IMR-90 (cell line): Measurements from ENCODE around the gene TMEM92. TPM values are rescaled to one million over a fixed set of nuclear protein-coding genes. Genes with fewer than 3 reads are reported as not detected.

Experiments
- ATAC-seq: fragments of 200-7000 bp; cut with Tn5 transposase; 2 replicates; pipeline ENCODE4 v1.9.1; 2020; ENCODE audit warnings: low read depth, mild to moderate bottlenecking, moderate library complexity
- BruUV-seq: library from RNA; stranded (reverse); fragments of 400-500 nt; replicated peaks from 2 replicates; lab custom pipeline; 2021; lab: Mats Ljungman, UMichigan
- CTCF ChIA-PET: fragments of 300-600 bp; formaldehyde crosslinking; extraction: SDS; loops from one replicate; lab custom pipeline; 2021; ENCODE audit warnings: antibody characterized with exemption; lab: Yijun Ruan, JAX
- POLR2A ChIA-PET: fragments of 300-600 bp; sonication (Branson Sonifier 250); formaldehyde crosslinking; loops from one replicate; lab custom pipeline; 2022; ENCODE audit warnings: antibody characterized with exemption; ENCODE audit not compliant: unreplicated experiment; lab: Charles Lee
- DNase-seq: peaks from one replicate; pipeline ENCODE4 v3.0.0; 2013
- H2AFZ ChIP-seq: replicated peaks from 2 replicates; pipeline ENCODE3; 2013; ENCODE audit warnings: low read length, mild to moderate bottlenecking; ENCODE audit not compliant: poor library complexity
- H2AK5ac ChIP-seq: 2 replicates; pipeline ENCODE4 v1.6.1; 2013; ENCODE audit warnings: low read depth, low read length, inconsistent platforms
- H2AK9ac ChIP-seq: replicated peaks from 2 replicates; pipeline ENCODE3; 2013; ENCODE audit warnings: mild to moderate bottlenecking, low read depth, low read length, moderate library complexity; ENCODE audit not compliant: poor library complexity
- H2BK120ac ChIP-seq: 2 replicates; pipeline ENCODE4 v1.6.1; 2013; ENCODE audit warnings: low read depth, low read length, inconsistent platforms
- H2BK15ac ChIP-seq: 3 replicates; pipeline ENCODE4 v1.6.1; 2013; ENCODE audit warnings: low read depth, low read length, inconsistent platforms
- H2BK20ac ChIP-seq: 2 replicates; pipeline ENCODE4 v1.6.1; 2013; ENCODE audit warnings: low read depth, mild to moderate bottlenecking, inconsistent platforms, low read length, moderate library complexity
- H2BK5ac ChIP-seq: 2 replicates; pipeline ENCODE4 v1.6.1; 2013; ENCODE audit warnings: mild to moderate bottlenecking, low read depth, low read length, inconsistent platforms; ENCODE audit not compliant: poor library complexity, severe bottlenecking
- H3K14ac ChIP-seq: replicated peaks from 2 replicates; pipeline ENCODE4 v1.6.1; 2013; ENCODE audit warnings: low read depth, low read length, inconsistent platforms
- H3K18ac ChIP-seq: 2 replicates; pipeline ENCODE4 v1.6.1; 2013; ENCODE audit warnings: low read depth, low read length, control low read depth
- H3K23ac ChIP-seq: 2 replicates; pipeline ENCODE4 v1.6.1; 2013; ENCODE audit warnings: low read depth, low read length, inconsistent platforms
- H3K27ac ChIP-seq: 2 replicates; pipeline ENCODE4 v1.5.1; 2013; ENCODE audit warnings: mild to moderate bottlenecking, control low read depth, low read length; ENCODE audit not compliant: insufficient read depth
- H3K27me3 ChIP-seq: 2 replicates; pipeline ENCODE4 v1.6.1; 2013; ENCODE audit warnings: low read length; ENCODE audit not compliant: control insufficient read depth, insufficient read depth
- H3K36me3 ChIP-seq: 2 replicates; pipeline ENCODE4 v1.6.1; 2013; ENCODE audit warnings: low read length, mixed read lengths; ENCODE audit not compliant: control insufficient read depth, insufficient read depth
- H3K4ac ChIP-seq: 2 replicates; pipeline ENCODE4 v1.6.1; 2013; ENCODE audit warnings: low read depth, low read length, inconsistent platforms
- H3K4me1 ChIP-seq: 2 replicates; pipeline ENCODE4 v1.6.1; 2013; ENCODE audit warnings: low read length, mixed read lengths; ENCODE audit not compliant: control insufficient read depth, insufficient read depth
- H3K4me2 ChIP-seq: 2 replicates; pipeline ENCODE4 v1.6.1; 2013; ENCODE audit warnings: low read depth, mild to moderate bottlenecking, control low read depth, low read length, moderate library complexity
- H3K4me3 ChIP-seq: 2 replicates; pipeline ENCODE4 v1.5.1; 2013; ENCODE audit warnings: low read depth, mild to moderate bottlenecking, control low read depth, low read length, moderate library complexity; ENCODE audit not compliant: insufficient read depth
- H3K56ac ChIP-seq: 2 replicates; pipeline ENCODE4 v1.6.1; 2013; ENCODE audit warnings: low read length, inconsistent platforms; ENCODE audit not compliant: insufficient read depth; ENCODE audit errors: extremely low read depth
- H3K79me1 ChIP-seq, 2 experiments: 2 replicates each; pipeline ENCODE4 v1.6.1; 2013; ENCODE audit warnings: low read length in 2 of 2, inconsistent platforms in 1 of 2, low read depth in 1 of 2
- H3K9ac ChIP-seq: 2 replicates; pipeline ENCODE4 v1.6.1; 2013; ENCODE audit warnings: low read depth, low read length, control low read depth
- H3K9me1 ChIP-seq: 2 replicates; pipeline ENCODE4 v1.6.1; 2013; ENCODE audit warnings: low read length, inconsistent platforms; ENCODE audit not compliant: insufficient read depth
- H3K9me3 ChIP-seq: 2 replicates; pipeline ENCODE4 v1.6.1; 2013; ENCODE audit warnings: low read length; ENCODE audit not compliant: control insufficient read depth, insufficient read depth
- H4K20me1 ChIP-seq: 2 replicates; pipeline ENCODE4 v1.6.1; 2013; ENCODE audit warnings: low read length, inconsistent platforms; ENCODE audit not compliant: insufficient read depth
- H4K5ac ChIP-seq: 2 replicates; pipeline ENCODE4 v1.6.1; 2013; ENCODE audit warnings: mild to moderate bottlenecking, low read depth, low read length, control low read depth
- H4K8ac ChIP-seq, 2 experiments: 2 replicates each; pipeline ENCODE4 v1.6.1; 2013; ENCODE audit warnings: low read depth in 2 of 2, low read length in 2 of 2, control low read depth in 1 of 2, inconsistent platforms in 1 of 2
- H4K91ac ChIP-seq: 2 replicates; pipeline ENCODE4 v1.6.1; 2013; ENCODE audit warnings: low read depth, low read length, inconsistent platforms; ENCODE audit not compliant: insufficient read depth
- BHLHE40 ChIP-seq: fragments of 150-350 bp; IDR thresholded peaks from 2 replicates; pipeline ENCODE4 v1.6.1; 2016; ENCODE audit warnings: mild to moderate bottlenecking, low read depth, low read length
- CEBPB ChIP-seq: IDR thresholded peaks from 2 replicates; pipeline ENCODE4 v1.6.1; 2012; ENCODE audit warnings: low read depth, low read length, improper control_type of control experiment
- CHD1 ChIP-seq: IDR thresholded peaks from 2 replicates; pipeline ENCODE4 v1.6.1; 2012; ENCODE audit warnings: low read depth, low read length, improper control_type of control experiment
- CTCF ChIP-seq: conservative IDR thresholded peaks from 2 replicates; pipeline ENCODE4 v1.5.1; 2012; ENCODE audit warnings: mild to moderate bottlenecking, low read depth, low read length, improper control_type of control experiment
- FOS ChIP-seq: fragments of 150-350 bp; IDR thresholded peaks from 2 replicates; pipeline ENCODE4 v1.6.1; 2016; ENCODE audit warnings: low read depth, low read length
- MAZ ChIP-seq: IDR thresholded peaks from 2 replicates; pipeline ENCODE4 v1.6.1; 2012; ENCODE audit warnings: low read depth, mild to moderate bottlenecking, low read length, improper control_type of control experiment, moderate library complexity, borderline replicate concordance
- MXI1 ChIP-seq: IDR thresholded peaks from 2 replicates; pipeline ENCODE4 v1.6.1; 2012; ENCODE audit warnings: low read depth, mild to moderate bottlenecking, low read length, moderate library complexity, borderline replicate concordance
- NFE2L2 ChIP-seq: fragments of 150-350 bp; IDR thresholded peaks from 2 replicates; pipeline ENCODE4 v1.6.1; 2016; ENCODE audit warnings: low read depth, mild to moderate bottlenecking, low read length
- POLR2A ChIP-seq: IDR thresholded peaks from 2 replicates; pipeline ENCODE4 v1.6.1; 2012; ENCODE audit warnings: mild to moderate bottlenecking, low read depth, low read length
- RAD21 ChIP-seq: IDR thresholded peaks from 2 replicates; pipeline ENCODE4 v1.6.1; 2012; ENCODE audit warnings: low read length, improper control_type of control experiment
- RCOR1 ChIP-seq: IDR thresholded peaks from 2 replicates; pipeline ENCODE4 v1.6.1; 2012; ENCODE audit warnings: mild to moderate bottlenecking, low read length, improper control_type of control experiment; ENCODE audit not compliant: insufficient replicate concordance
- RFX5 ChIP-seq: IDR thresholded peaks from 2 replicates; pipeline ENCODE4 v1.8.0; 2012; ENCODE audit warnings: low read depth, mild to moderate bottlenecking, low read length, moderate library complexity
- SMC3 ChIP-seq: fragments of 150-350 bp; IDR thresholded peaks from 2 replicates; pipeline ENCODE4 v1.6.1; 2016; ENCODE audit warnings: low read depth, mild to moderate bottlenecking, antibody characterized with exemption, low read length, moderate library complexity
- WGBS, 2 experiments: methylation state at CpG; one replicate each; pipeline versions ENCODE4 v1.1.5 to v1.1.7; 2013; ENCODE audit warnings: missing lambda C conversion rate in 2 of 2; ENCODE audit not compliant: insufficient read length in 1 of 2; ENCODE audit errors: extremely low coverage in 2 of 2; 5-methylcytosine and 5-hydroxymethylcytosine counted together
- dilution Hi-C: fragments of 300-500 bp; cut with HindIII; formaldehyde crosslinking; loops from one replicate; pipeline ENCODE4 v1.14.3; 2018; ENCODE audit warnings: low sequenced_read_pairs; ENCODE audit not compliant: unreplicated experiment
- in situ Hi-C: fragments of 300-500 bp; cut with MboI; formaldehyde crosslinking; loops from 3 replicates; pipeline ENCODE4 v1.14.3; 2019; ENCODE audit warnings: low sequenced_read_pairs, inconsistent platforms, mixed read lengths
- intact Hi-C: fragments of 100-400 bp; cut with micrococcal nuclease; formaldehyde crosslinking; loops from 2 replicates; pipeline ENCODE4 v1.10.0; 2022
- polyA plus RNA-seq, 3 experiments: library from polyadenylated mRNA; depleted of rRNA; stranded (reverse); fragments of >200 nt; gene quantifications; 2 replicates each; pipeline ENCODE4 v1.2.3, GENCODE V29; 2012; ENCODE audit warnings: low replicate concordance in 1 of 3
- total RNA-seq: library from RNA; depleted of rRNA; stranded (reverse); fragments of >200 nt; gene quantifications from 2 replicates; pipeline ENCODE4 v1.2.3, GENCODE V29; 2012
- TF ChIP-seq, protein P1 (sequence below): fragments of 150-350 bp; IDR thresholded peaks from 2 replicates; pipeline ENCODE4 v1.6.1; 2017; ENCODE audit warnings: mild to moderate bottlenecking, antibody characterized with exemption, low read length, low read depth

The TMEM92 gene
- total and polyA plus RNA-seq, 2 of the 4 experiments (the other 2 are of a cell fraction), result 0.18 to 1.7 TPM

- intact Hi-C loops (loop anchor here (1.0 kb wide), 1 partner anchor 70 kb away; no protein-coding TSS in a partner anchor), dilution Hi-C loops (no loop called here), in situ Hi-C loops (loop anchor here (5.0 kb wide), 1 partner anchor 73 kb away; no protein-coding TSS in a partner anchor)
- peak overlapping the region; percentile 91 for H2BK5ac ChIP-seq
- H3K79me1 ChIP-seq, result peaks cover 21 to 76% of the 10 kb centered on the region in 2 experiments
- ATAC-seq (peak; percentile 57), DNase-seq (peak; percentile 81)
- ChIA-PET POLR2A (interaction anchor here (0.7 to 6.5 kb wide), 4 partner anchors 67 to 80 kb away, joined by 3 to 149 read pairs (median 14); partner anchors contain the start of gene COL1A1), CTCF (interaction anchor here (0.6 to 1.7 kb wide), 8 partner anchors 23 to 223 kb away, joined by 3 to 13 read pairs (median 3); no protein-coding TSS in a partner anchor)
- H3K4me2 ChIP-seq, result peak overlapping the region; percentile 65
- peak overlapping the region; percentile 88 for H3K27ac ChIP-seq
- H3K4ac ChIP-seq, result peak overlapping the region; percentile 98
- H4K8ac ChIP-seq, result peak overlapping the region; percentile 1 to 84
- peak overlapping the region; percentile 97 for H4K91ac ChIP-seq
- H3K18ac ChIP-seq, result peak overlapping the region; percentile 55
- no peaks in the 10 kb centered on the region for H3K36me3 ChIP-seq
- H4K20me1 ChIP-seq, result no peaks in the 10 kb centered on the region
- H3K23ac ChIP-seq, result peak overlapping the region; percentile 73
- no peaks in the 10 kb centered on the region for H3K27me3 ChIP-seq
- peak overlapping the region; percentile 100; the same call in 2 of the 3 replicates for H2BK15ac ChIP-seq
- H3K9me3 ChIP-seq, result no peaks in the 10 kb centered on the region
- H3K9me1 ChIP-seq, result peaks cover 42% of the 10 kb centered on the region
- peak overlapping the region; percentile 48 for H4K5ac ChIP-seq
- 26% methylated on average over 7 of the region's 21 CpGs; no CpG with 5 or more reads in 1 of the 2 experiments for WGBS, 2 experiments
- peak overlapping the region; percentile 64 for H3K9ac ChIP-seq
- H2AK9ac ChIP-seq, result peak overlapping the region; percentile 99
- H3K4me3 ChIP-seq, result peak overlapping the region; percentile 2; the same call in 1 of the 2 replicates
- peak overlapping the region; percentile 98 for H2AK5ac ChIP-seq
- no TSS peak for BruUV-seq
- peak overlapping the region; percentile 69 for H3K56ac ChIP-seq
- peak overlapping the region; percentile 89 for H2BK20ac ChIP-seq
- H3K4me1 ChIP-seq, result peaks cover 61% of the 10 kb centered on the region
- H2AFZ ChIP-seq, result peak overlapping the region; percentile 82
- peak overlapping the region; percentile 85 for H3K14ac ChIP-seq
- H2BK120ac ChIP-seq, result peak overlapping the region; percentile 99
- TF ChIP-seq RFX5 (no peak), RAD21 (no peak), CHD1 (no peak), SMC3 (no peak), MXI1 (no peak), CEBPB (0 out of 2 replicates have a peak, but pooled peaks have one; percentile 10), CTCF (no peak), BHLHE40 (no peak), FOS (no peak), NFE2L2 (peak; percentile 0; the same call in 1 of the 2 replicates), MAZ (peak; percentile 46; the same call in 1 of the 2 replicates), POLR2A (no peak), RCOR1 (no peak)
- TF ChIP-seq, protein P1, sequence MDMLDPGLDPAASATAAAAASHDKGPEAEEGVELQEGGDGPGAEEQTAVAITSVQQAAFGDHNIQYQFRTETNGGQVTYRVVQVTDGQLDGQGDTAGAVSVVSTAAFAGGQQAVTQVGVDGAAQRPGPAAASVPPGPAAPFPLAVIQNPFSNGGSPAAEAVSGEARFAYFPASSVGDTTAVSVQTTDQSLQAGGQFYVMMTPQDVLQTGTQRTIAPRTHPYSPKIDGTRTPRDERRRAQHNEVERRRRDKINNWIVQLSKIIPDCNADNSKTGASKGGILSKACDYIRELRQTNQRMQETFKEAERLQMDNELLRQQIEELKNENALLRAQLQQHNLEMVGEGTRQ, result no peak
Measured at GRCh38 chr17:50270435-50271362, 3.6 kb upstream of the TMEM92 start.
